ENCODE data around the gene PDGFRA.
"Not testable (repeated sequence)": the region's sequence is repeated elsewhere in the genome, so short reads cannot be mapped to it uniquely, and the experiment has no call there.

Gene PDGFRA

GRCh38 chr4:54241268-54241823 lies 12.3 kb downstream of the PDGFRA start:
- not testable (repeated sequence) for DNase-seq
- in situ Hi-C loops (cut with MboI; ENCODE audit: low pct_unique_long_range_greater_than_20kb, low sequenced_read_pairs) = loop anchor here (25.0 kb wide), 1 partner anchor 1229 kb away; no protein-coding TSS in a partner anchor

- in situ Hi-C loops (cut with MboI; ENCODE audit: low pct_unique_long_range_greater_than_20kb, low sequenced_read_pairs) = loop anchor here (25.0 kb wide), 1 partner anchor 1231 kb away; no protein-coding TSS in a partner anchor
- not testable (repeated sequence) for DNase-seq
Observed at GRCh38 chr4:54243541-54243940, 14.4 kb downstream of the PDGFRA start.

GRCh38 chr4:54252312-54252711 lies 23.2 kb downstream of the PDGFRA start:
- in situ Hi-C loops (cut with MboI; ENCODE audit: low pct_unique_long_range_greater_than_20kb, low sequenced_read_pairs); DNase-seq: not testable (repeated sequence)

DNA sequence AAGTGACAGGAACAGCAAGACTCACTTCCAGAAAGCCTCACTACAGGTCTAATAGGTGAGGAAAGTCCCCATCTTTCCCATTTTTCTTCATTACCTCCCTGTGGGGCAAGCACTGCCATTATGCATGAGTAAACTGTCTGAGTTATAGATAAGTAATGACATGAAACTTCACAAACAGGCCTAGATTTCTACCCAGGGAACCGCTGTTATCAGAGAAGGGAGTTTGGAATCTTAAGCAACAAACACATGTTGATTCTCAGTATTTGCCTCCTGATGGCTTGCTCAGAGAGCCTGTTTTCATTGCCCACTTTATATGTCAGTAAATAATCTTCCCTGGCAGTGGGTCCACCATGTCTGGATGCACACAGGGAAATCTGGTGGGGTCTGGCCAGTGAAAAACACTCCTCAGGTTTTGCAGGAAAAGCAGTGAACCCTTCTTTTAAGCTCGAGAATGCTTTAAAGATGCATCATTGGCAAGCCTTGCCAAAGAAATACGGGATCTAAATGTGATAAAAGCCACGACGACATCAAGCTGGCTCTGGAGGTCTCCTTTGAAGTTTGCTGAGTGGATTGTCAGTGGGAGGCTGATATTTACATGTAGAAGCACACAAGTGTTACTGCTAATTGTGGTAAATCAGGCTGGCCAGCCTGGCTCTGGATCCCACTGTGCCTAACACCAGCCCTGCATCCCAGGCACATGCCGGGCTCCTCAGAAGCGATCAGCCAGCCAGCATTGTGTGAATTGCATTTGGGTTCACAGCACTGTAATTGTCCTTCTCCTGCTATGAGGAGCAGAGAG lies 25.2 kb downstream of the PDGFRA start:
- DNase-seq = no peak
- in situ Hi-C loops (cut with MboI; ENCODE audit: low pct_unique_long_range_greater_than_20kb, low sequenced_read_pairs) = no loop called here

- in situ Hi-C loops (cut with MboI; ENCODE audit: low pct_unique_long_range_greater_than_20kb, low sequenced_read_pairs) = no loop called here
- no peak for DNase-seq
Observed at GRCh38 chr4:54254915-54255246, 25.8 kb downstream of the PDGFRA start.

DNA sequence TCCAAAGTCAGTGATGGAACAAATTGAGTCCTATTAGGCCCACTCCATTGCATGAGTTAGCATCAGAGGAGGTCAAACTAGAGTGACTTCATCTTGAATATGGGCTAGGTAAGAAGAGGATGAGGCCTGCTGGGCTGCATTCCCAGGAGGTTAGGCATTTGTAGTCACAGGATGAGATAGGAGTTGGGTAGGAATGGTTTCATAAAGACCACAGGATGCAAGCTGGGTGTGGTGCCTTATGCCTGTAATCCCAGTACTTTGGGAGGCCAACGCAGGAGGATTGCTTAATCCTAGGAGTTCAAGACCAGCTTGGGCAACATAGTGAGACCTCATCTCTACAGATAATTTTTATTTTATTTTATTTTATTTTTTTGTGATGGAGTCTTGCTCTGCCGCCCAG lies 26.8 kb downstream of the PDGFRA start:
- no peak for DNase-seq
- in situ Hi-C loops (cut with MboI; ENCODE audit: low pct_unique_long_range_greater_than_20kb, low sequenced_read_pairs) = no loop called here

GRCh38 chr4:54256491-54257486 lies 27.7 kb downstream of the PDGFRA start:
- in situ Hi-C loops (cut with MboI; ENCODE audit: low pct_unique_long_range_greater_than_20kb, low sequenced_read_pairs) = no loop called here
- peak; percentile 17 for DNase-seq

DNA sequence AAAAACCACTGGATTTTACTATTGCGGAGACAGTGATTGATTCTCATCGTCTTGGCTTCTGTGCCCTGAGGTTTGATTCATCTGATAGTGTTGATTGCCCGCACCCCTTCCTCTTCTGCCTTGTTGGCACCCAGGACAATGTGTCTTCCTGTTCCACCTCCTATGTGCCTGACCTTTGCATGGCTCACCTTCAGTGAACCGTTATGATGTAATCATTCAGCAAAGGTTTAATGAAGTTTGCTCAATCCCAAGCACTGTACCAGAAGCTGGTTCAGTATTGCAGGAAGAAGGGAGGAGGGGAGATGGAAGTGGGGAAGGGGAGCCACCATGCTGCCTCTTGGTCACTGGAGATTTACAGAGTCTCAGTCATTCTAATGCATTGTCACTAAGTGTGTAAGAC lies 36.3 kb downstream of the PDGFRA start:
- in situ Hi-C loops (cut with MboI; ENCODE audit: low pct_unique_long_range_greater_than_20kb, low sequenced_read_pairs) = no loop called here
- no peak for DNase-seq

DNA sequence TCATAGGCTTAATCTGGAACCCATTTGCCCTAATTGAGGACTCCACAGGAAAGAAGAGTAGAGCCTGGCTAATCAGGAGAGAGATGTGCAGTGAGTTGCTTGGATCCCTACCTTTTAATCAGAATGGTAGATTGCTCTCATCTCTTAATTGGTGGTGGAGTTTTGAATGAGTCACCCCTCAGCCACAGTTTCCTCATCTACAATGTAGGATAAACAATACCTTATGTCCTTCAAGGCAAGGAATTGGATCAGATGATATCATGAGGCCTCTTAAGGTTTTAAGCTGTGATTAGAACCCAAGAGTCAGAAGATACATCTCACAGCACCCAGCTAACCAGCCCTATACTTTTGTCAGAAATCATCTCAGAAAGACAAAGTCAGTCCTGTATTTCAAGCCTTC lies 39.1 kb downstream of the PDGFRA start:
- DNase-seq = no peak
- in situ Hi-C loops (cut with MboI; ENCODE audit: low pct_unique_long_range_greater_than_20kb, low sequenced_read_pairs) = no loop called here

GRCh38 chr4:54271464-54271863 lies 42.4 kb downstream of the PDGFRA start:
- in situ Hi-C loops (cut with MboI; ENCODE audit: low pct_unique_long_range_greater_than_20kb, low sequenced_read_pairs) = no loop called here

GRCh38 chr4:54272051-54272450 lies 43.0 kb downstream of the PDGFRA start:
- DNase-seq = no peak
- in situ Hi-C loops (cut with MboI; ENCODE audit: low pct_unique_long_range_greater_than_20kb, low sequenced_read_pairs) = no loop called here

More at GRCh38 chr4:54271464-54271863, 42.4 kb downstream of the PDGFRA start:
- DNase-seq = no peak

DNA sequence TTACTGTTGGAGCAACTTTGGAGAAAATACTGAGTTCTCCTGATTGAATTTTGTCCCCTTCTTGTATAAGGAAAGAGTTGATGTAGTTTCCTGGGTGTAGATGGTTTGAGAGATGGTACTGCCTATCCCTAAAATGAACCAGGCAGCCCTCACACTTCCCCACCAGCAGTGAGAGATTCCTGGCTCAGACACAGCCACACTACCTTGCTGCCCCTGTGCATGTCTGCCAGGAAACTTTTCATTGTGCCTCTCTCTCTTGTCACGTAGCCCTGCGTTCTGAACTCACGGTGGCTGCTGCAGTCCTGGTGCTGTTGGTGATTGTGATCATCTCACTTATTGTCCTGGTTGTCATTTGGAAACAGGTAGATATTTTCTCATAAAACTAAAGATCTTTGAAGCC lies 45.2 kb downstream of the PDGFRA start:
- in situ Hi-C loops (cut with MboI; ENCODE audit: low pct_unique_long_range_greater_than_20kb, low sequenced_read_pairs) = no loop called here

DNA sequence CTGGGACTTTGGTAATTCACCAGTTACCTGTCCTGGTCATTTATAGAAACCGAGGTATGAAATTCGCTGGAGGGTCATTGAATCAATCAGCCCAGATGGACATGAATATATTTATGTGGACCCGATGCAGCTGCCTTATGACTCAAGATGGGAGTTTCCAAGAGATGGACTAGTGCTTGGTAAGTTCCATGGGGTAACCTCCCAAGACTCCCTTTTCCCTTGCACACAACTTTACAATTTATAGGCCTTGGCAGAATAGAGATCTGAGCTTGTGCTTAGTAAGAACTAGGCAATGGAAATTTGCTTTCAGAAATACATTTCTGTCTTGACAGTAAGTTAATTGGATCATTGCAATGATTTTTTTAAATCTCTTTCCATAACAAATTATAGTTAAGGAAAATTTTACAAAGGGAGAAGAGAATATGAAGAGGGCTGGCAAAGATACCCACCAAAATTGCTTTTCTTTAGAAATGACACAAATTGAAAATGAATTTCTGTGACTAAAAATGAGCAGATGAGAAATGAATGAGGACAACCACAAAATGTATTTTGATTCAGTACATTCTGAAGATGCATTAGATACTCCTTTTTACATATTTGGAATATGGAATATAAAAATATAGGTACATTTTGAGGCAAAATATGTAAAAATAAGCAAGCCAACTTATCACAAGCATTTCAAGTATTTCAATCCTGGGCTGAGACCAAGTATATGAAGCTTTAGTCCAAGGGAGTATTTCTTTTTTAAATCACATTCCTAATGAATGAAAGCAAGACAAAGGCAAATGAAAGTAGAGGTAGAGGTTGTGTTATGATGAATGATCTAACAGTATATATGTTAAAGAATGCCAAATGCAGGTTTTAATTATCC lies 45.9 kb downstream of the PDGFRA start:
- no peak for DNase-seq
- in situ Hi-C loops (cut with MboI; ENCODE audit: low pct_unique_long_range_greater_than_20kb, low sequenced_read_pairs) = no loop called here

More for the DNA sequence above, 45.2 kb downstream of the PDGFRA start:
- no peak for DNase-seq

DNA sequence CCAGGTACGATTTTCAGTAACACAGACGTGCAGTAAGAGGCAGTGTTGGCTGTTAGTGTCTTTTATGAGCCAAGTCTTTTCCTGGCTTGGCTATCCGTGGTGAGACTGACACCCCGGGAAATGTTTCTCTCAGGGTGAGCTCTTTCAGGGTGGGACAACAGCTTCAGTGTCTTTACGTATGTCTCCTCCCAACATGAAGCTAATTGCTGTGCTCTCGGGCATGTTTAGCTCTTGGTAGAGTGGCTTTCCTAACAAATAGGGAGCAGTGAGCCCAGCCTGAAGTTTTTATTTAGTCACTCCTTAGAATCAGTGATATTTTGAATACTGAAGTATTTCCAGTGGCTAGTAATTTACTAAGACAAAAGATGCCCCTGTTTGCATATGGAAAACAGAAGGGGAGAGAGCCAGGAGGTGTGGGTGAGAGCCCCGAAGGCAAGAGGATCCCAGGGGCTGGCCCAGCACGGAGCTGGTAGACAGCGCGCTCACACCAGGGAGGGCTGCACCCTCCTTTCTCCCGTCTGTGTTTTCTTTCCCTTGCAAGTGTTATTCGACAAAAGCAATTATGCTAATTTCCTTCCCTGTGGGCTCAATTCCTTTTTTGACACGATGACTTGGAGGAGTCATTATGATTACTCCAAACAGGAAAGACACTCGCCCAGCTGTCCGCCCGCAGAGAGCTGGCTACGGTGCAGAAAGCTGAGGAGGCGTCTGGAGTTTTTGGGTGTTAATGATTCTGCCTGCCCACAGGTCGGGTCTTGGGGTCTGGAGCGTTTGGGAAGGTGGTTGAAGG lies 47.7 kb downstream of the PDGFRA start:
- in situ Hi-C loops (cut with MboI; ENCODE audit: low pct_unique_long_range_greater_than_20kb, low sequenced_read_pairs) = no loop called here
- peak; percentile 42 for DNase-seq

DNA sequence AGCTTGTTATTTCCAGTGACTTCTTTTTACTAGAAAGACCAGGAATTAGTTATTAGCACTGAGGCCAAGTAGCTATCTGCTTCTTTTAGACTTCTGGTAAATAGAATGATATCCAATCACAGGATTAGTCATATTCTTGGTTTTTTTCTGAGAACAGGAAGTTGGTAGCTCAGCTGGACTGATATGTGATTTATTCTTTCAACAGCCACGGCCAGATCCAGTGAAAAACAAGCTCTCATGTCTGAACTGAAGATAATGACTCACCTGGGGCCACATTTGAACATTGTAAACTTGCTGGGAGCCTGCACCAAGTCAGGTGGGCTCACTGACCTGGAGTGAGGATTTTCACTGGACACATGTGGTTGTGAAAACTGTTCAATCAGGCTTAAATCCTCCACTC lies 48.6 kb downstream of the PDGFRA start:
- DNase-seq = peak; percentile 33
- in situ Hi-C loops (cut with MboI; ENCODE audit: low pct_unique_long_range_greater_than_20kb, low sequenced_read_pairs) = no loop called here

DNA sequence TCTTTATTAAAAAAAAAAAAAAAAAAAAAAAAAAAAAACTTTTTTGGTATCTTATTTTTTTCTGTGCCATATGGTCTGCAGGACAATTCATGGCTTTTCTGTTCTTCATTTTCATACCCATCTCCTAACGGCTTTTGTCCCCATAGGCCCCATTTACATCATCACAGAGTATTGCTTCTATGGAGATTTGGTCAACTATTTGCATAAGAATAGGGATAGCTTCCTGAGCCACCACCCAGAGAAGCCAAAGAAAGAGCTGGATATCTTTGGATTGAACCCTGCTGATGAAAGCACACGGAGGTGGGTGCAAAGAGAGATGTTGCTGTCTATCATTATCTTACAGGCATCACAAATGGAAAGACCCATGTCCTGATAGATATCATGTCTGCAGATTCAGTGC lies 49.1 kb downstream of the PDGFRA start:
- in situ Hi-C loops (cut with MboI; ENCODE audit: low pct_unique_long_range_greater_than_20kb, low sequenced_read_pairs) = no loop called here
- DNase-seq = no peak

DNA sequence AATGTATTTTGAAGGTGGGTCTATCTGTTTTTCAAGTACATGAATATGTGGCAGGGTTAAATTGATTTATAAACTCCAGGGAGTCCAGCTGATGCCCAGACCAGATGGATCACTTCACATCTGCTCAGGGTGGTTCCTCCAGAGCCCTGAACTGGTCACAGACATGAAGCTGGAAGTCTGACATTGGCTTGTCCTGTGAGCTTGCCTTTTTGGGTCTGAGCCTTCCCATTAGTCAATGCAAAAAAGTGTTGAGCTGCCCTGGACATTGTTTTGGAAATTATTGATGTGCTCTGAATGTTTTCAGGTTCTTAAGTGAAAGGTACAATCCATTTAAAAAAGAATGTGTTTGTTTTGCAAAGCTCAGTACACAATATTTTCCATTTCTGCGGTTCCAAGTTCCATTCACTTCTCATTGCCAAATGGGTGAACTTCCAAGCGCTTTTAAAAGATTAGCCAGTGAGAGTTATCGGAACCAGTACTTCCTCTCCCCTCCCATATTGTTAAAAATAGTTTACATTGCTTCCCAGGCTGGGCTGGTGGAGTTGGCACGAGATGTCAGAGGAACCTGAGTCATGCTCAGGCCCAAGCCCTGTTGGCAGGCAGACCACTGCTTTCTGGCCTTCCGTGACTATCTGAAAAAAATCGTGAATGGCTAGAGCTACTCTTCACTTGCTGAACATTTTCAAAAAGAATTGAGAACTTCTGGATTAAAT lies 52.1 kb downstream of the PDGFRA start:
- in situ Hi-C loops (cut with MboI; ENCODE audit: low pct_unique_long_range_greater_than_20kb, low sequenced_read_pairs) = no loop called here
- DNase-seq = peak; percentile 52
